ENCODE measurements around the gene SDSL. TPM values are rescaled to one million over a fixed set of nuclear protein-coding genes. Genes with fewer than 3 reads are reported as not detected.

SDSL gene
- total RNA-seq, 1 donor from 2014 or later, result 10.7 TPM

DNA sequence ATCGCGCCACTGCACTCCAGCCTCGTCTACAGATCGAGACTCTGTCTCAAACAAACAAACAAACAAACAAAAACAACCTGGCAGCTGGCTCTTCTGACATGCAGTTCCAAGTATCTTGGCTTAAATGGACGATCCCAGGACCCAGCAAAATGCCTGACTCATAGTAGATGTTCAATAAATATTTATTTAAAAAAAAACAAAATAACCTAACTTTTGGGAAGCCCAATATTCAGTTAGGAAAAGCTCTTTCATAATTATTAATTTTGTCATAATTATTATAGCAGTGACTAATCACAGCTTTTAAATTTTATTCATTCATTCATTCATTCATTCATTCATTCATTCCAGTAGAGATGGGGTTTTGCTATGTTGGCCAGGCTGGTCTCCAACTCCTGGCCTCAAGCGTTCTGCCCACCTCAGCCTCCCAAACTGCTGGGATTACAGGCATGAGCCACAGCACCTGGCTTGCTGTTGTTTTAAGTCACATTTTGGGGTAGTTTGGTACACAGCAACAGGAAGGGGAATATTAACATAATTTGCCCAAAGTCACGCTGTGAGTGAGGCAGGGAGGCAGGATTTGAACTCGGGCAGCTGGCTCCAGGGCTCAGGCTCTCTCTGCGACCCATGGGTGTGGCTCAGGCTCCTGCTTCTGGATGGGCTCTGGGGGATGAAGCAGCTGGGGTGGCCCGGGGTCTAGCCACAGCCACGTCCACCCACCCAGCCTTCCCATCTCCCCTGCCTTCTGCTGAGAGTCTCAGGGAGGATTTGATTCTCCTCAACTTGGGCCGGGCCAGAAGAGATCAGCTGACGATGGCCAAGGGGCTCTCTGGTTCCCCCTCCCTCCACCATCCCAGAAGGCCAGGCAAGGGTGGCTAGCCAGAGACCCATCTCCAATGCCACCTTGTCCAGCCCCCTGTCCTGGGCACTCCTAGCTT is 20.8 kb upstream of the SDSL start:
- Histone ChIP-seq H3K9me3 (no peaks in the 10 kb centered on the region), H3K27ac (no peak overlapping the region), H3K4me1 (peaks cover 13% of the 10 kb centered on the region), H3K27me3 (peaks cover 16% of the 10 kb centered on the region), H3K36me3 (no peaks in the 10 kb centered on the region), H3K4me3 (no peak overlapping the region)
- DNase-seq (no peak), ATAC-seq (no peak)
- intact Hi-C loops (cut with DNase I), result no loop called here
- TF ChIP-seq, protein P1, sequence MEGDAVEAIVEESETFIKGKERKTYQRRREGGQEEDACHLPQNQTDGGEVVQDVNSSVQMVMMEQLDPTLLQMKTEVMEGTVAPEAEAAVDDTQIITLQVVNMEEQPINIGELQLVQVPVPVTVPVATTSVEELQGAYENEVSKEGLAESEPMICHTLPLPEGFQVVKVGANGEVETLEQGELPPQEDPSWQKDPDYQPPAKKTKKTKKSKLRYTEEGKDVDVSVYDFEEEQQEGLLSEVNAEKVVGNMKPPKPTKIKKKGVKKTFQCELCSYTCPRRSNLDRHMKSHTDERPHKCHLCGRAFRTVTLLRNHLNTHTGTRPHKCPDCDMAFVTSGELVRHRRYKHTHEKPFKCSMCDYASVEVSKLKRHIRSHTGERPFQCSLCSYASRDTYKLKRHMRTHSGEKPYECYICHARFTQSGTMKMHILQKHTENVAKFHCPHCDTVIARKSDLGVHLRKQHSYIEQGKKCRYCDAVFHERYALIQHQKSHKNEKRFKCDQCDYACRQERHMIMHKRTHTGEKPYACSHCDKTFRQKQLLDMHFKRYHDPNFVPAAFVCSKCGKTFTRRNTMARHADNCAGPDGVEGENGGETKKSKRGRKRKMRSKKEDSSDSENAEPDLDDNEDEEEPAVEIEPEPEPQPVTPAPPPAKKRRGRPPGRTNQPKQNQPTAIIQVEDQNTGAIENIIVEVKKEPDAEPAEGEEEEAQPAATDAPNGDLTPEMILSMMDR (IDR thresholded peaks at IDR 0.05), result no peak

DNA sequence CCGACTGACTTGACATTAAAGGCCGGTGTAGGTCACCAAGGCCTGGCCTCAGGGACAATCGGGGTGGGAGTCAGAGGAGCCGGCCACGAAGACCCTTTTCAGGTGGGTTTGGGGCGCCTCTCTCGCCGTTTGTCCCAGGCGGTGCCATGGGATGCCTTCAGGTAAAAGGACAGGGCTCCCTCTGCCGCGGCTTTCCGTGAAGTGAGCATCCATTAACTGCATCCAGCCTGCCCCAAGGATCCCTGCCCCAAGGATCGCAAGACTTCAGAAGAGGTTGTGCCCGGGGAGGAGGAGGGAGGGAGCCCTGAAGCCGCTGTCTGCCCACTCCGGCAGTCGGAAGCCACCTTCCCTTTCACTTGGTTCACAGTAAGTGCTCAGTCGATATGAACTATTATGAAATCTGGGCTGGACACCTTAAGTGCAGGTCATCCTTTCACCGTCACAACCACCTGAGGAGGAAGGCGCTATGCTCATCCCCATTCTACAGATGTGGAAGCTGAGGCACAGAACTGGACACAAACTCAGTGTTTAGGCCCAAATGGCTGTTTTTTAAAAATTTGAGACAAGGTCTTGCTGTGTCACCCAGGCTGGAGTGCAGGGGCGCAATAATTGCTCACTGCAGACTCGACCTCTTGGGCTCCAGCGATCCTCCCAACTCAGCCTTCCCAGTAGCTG is 19.5 kb upstream of the SDSL start:
- peaks cover 16% of the 10 kb centered on the region for H3K27me3 ChIP-seq
- TF ChIP-seq, protein P1 (IDR thresholded peaks at IDR 0.05), result no peak
- ATAC-seq (no peak), DNase-seq (no peak)
- H3K4me3 ChIP-seq, result no peak overlapping the region
- H3K27ac ChIP-seq, result no peak overlapping the region
- peaks cover 13% of the 10 kb centered on the region for H3K4me1 ChIP-seq
- intact Hi-C loops (cut with DNase I), result no loop called here
- H3K9me3 ChIP-seq, result no peaks in the 10 kb centered on the region
- H3K36me3 ChIP-seq, result no peaks in the 10 kb centered on the region

DNA sequence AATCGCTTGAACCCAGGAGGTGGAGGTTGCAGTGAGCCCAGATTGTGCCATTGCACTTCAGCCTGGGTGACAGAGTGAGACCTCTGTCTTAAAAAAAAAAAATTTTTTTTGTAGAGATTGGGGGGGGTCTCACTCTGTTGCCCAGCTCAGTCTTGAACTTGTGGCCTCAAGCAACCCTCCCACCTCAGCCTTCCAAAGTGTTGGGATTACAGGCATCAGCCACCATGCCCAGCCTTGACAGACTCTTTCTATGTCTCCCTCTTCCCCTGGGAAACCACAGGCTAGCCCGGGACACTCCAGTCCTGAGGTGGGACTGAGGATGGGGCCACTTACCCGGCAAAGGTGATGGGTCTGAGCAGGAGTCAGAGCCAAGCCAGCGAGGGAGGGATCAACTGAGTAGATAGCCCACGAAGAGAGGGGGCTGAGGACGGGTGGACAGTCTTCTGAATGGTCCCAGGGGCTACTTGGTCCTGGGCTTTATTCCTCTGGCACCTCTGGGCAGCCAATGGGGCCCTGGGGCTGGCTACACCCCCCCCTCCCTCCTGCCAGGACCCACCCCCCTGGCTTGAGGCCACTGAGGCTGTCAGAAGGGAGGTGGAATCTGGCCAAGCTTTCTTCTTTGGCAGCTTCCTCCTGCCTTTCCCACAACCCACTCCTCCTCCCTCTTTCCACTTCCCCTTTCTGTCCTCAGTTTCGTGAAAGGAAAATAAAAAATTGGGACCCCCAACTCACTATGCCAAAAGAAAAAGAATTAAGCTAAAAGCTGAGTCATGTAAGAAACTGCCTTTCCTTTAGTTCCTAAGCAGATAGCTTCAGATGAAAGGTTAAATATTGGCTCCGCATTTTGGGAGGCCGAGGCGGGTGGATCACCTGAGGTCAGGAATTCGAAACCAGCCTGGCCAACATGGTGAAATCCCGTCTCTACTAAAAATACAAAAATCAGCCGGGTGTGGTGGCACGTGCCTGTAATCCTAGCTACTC is 18.5 kb upstream of the SDSL start, which contains the start of gene SDS:
Gene SDS (minus strand): TSS at position 453 of the 981 bp plus-strand sequence. CDS start 4,179 bp downstream, outside the sequence.
- Histone ChIP-seq H3K27ac (no peak within 1 kb of the TSS), H3K27me3 (peaks cover 9% of the 10 kb centered on the region), H3K36me3 (no peaks in the 10 kb centered on the region), H3K4me3 (peak within 1 kb of the TSS; percentile 2), H3K9me3 (no peaks in the 10 kb centered on the region), H3K4me1 (peaks cover 13% of the 10 kb centered on the region)
- ATAC-seq, result peak; percentile 76
- intact Hi-C loops (cut with DNase I), result no loop called here
- TF ChIP-seq, protein P1 (IDR thresholded peaks at IDR 0.05), result no peak
- DNase-seq, result no peak

DNA sequence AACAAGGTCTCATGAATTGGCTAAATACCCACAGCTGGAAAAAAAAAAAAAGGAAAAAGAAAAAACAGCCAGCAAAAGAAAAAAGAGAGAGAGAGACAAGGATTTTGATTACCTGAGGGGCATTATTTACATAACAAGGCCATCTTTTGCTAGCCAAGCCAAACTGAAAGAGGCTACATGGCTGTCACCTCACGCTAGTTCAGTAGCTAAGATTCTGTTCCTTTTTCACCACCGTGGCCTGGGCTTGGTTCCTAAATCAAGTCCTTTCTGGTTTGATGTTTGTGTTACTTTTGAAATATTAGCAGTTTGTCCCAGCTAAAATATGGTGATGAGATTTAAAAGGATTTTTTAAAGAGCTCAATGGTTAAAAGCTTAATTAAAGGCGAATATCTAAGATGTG is 16.5 kb upstream of the SDSL start:
- TF ChIP-seq, protein P1 (IDR thresholded peaks at IDR 0.05), result no peak
- Histone ChIP-seq H3K9me3 (no peaks in the 10 kb centered on the region), H3K36me3 (no peaks in the 10 kb centered on the region), H3K27me3 (peaks cover 5% of the 10 kb centered on the region), H3K4me3 (no peak overlapping the region), H3K27ac (no peak overlapping the region), H3K4me1 (peaks cover 13% of the 10 kb centered on the region)
- DNase-seq (no peak), ATAC-seq (no peak)
- intact Hi-C loops (cut with DNase I), result no loop called here

DNA sequence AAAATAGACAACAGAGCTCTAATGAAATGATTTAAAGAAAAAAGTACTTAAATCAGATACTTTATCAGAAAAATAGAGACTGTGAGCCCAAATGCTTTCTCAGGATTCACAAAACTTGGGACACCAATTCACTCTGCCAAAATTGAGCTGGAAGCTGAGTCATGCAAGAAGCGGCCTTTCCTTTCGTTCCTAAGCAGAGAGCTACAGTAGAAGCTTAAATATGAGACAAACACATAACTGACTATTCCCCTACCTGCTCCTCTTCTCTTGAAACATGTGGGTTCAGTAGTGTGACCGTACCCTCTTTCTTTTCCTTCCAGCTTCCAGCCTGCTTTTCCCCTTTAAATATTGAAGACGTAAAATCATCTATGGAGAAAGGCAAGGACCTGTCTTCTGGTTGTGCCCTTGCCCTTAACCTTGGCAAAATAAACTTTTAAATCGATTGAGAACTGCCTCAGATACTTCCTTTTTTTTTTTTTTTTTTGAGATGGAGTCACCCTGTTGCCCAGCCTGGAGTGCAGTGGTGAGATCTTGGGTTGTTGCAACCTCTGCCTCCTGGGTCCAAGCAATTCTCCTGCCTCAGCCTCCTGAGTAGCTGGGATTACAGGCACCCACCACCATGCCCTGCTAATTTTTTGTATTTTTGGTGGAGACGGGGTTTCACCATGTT is 14.1 kb upstream of the SDSL start:
- Histone ChIP-seq H3K4me1 (peaks cover 13% of the 10 kb centered on the region), H3K27me3 (peaks cover 5% of the 10 kb centered on the region), H3K4me3 (no peak overlapping the region), H3K36me3 (no peaks in the 10 kb centered on the region), H3K27ac (no peak overlapping the region), H3K9me3 (no peaks in the 10 kb centered on the region)
- intact Hi-C loops (cut with DNase I), result no loop called here
- DNase-seq (no peak), ATAC-seq (no peak)
- TF ChIP-seq, protein P1 (IDR thresholded peaks at IDR 0.05), result no peak

Measured in upper lobe of right lung (tissue), 1 donor.